ENCODE results near the gene MDK. TPM values are rescaled to one million over a fixed set of nuclear protein-coding genes. Genes with fewer than 3 reads are reported as not detected.

MDK gene
- polyA plus RNA-seq, 2 of the 4 experiments (the other 2 are of a cell fraction), result 13.6 to 18.4 TPM

GRCh38 chr11:46367244-46367915, 14.1 kb upstream of the MDK start:
- Histone ChIP-seq H3K4me3 (no peak overlapping the region), H3K4me2 (no peak overlapping the region), H3K27ac (0 out of 6 replicates have a peak overlapping the region, but pooled peaks of 1 of the 2 experiments have one; percentile 30), H3K4me1 (peaks cover 10% of the 10 kb centered on the region), H3K9me3 (no peaks in the 10 kb centered on the region)
- CTCF ChIA-PET, result interaction anchor here (0.6 to 19.6 kb wide), 21 partner anchors 9 to 601 kb away, joined by 3 to 325 read pairs (median 3); partner anchors contain the start of genes CHRM4 and DGKZ
- TF ChIP-seq RAD21 (conservative IDR thresholded peaks at IDR 0.05 in 1 of 2, IDR thresholded peaks at IDR 0.05 in 1 of 2) (peak; percentile 57 to 61; a peak in 4 of 5 replicates), JUNB (IDR thresholded peaks at IDR 0.05) (no peak), HMGXB4 (CRISPR knock-in tag; IDR thresholded peaks at IDR 0.05; ENCODE audit: borderline replicate concordance) (no peak), SMC3 (IDR thresholded peaks at IDR 0.05) (peak; percentile 54; the same call in 2 of the 3 replicates)
- TF ChIP-seq, protein P1, sequence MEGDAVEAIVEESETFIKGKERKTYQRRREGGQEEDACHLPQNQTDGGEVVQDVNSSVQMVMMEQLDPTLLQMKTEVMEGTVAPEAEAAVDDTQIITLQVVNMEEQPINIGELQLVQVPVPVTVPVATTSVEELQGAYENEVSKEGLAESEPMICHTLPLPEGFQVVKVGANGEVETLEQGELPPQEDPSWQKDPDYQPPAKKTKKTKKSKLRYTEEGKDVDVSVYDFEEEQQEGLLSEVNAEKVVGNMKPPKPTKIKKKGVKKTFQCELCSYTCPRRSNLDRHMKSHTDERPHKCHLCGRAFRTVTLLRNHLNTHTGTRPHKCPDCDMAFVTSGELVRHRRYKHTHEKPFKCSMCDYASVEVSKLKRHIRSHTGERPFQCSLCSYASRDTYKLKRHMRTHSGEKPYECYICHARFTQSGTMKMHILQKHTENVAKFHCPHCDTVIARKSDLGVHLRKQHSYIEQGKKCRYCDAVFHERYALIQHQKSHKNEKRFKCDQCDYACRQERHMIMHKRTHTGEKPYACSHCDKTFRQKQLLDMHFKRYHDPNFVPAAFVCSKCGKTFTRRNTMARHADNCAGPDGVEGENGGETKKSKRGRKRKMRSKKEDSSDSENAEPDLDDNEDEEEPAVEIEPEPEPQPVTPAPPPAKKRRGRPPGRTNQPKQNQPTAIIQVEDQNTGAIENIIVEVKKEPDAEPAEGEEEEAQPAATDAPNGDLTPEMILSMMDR (IDR thresholded peaks at IDR 0.05), result peak; percentile 71
- WGBS (ENCODE audit: missing lambda C conversion rate), result 43% methylated on average over 25 of the region's 32 CpGs
- FAIRE-seq (no peak), DNase-seq (ENCODE audit: low read depth in 1 of 2, low spot score in 1 of 2) (peak in 1 of 2 experiments; percentile 46), ATAC-seq (peak; percentile 59 to 83)
- POLR2A ChIA-PET, result no interaction called here

GRCh38 chr11:46367916-46368267, 13.6 kb upstream of the MDK start:
- DNase-seq (ENCODE audit: low read depth in 1 of 2, low spot score in 1 of 2) (no peak), ATAC-seq (peak in 1 of 2 experiments; percentile 4; a peak in 1 of 6 replicates), FAIRE-seq (no peak)
- no peak overlapping the region for H3K27ac ChIP-seq
- peaks cover 6% of the 10 kb centered on the region for H3K4me1 ChIP-seq
- CTCF ChIA-PET, result interaction anchor here (0.6 to 19.6 kb wide), 17 partner anchors 10 to 601 kb away, joined by 3 to 325 read pairs (median 4); partner anchors contain the start of genes CHRM4 and DGKZ
- no peak overlapping the region for H3K4me2 ChIP-seq
- WGBS (ENCODE audit: missing lambda C conversion rate), result 76% methylated on average over 11 of the region's 12 CpGs
- H3K4me3 ChIP-seq, result no peak overlapping the region
- no peaks in the 10 kb centered on the region for H3K9me3 ChIP-seq
- TF ChIP-seq RAD21 (conservative IDR thresholded peaks at IDR 0.05 in 1 of 2, IDR thresholded peaks at IDR 0.05 in 1 of 2) (0 out of 5 replicates have a peak, but pooled peaks of 1 of the 2 experiments have one; percentile 3), RCOR1 (IDR thresholded peaks at IDR 0.05; ENCODE audit: low read depth, low read length) (no peak)
- TF ChIP-seq, protein P1 (IDR thresholded peaks at IDR 0.05), result peak; percentile 18; the same call in 1 of the 3 replicates
- POLR2A ChIA-PET, result no interaction called here

- H3K4me2 ChIP-seq, result no peak overlapping the region
- DNase-seq (ENCODE audit: low read depth in 1 of 2, low spot score in 1 of 2) (peak; percentile 75 to 79), FAIRE-seq (no peak), ATAC-seq (peak; percentile 80 to 89)
- ChIA-PET POLR2A (no interaction called here), CTCF (interaction anchor here (0.7 to 19.6 kb wide), 12 partner anchors 9 to 266 kb away, joined by 3 to 325 read pairs (median 6); partner anchors contain the start of genes CHRM4 and DGKZ)
- no peaks in the 10 kb centered on the region for H3K9me3 ChIP-seq
- WGBS (ENCODE audit: missing lambda C conversion rate), result 57% methylated on average over 15 of the region's 25 CpGs
- peak overlapping the region in 1 of 2 experiments; percentile 58; a peak in 2 of 6 replicates for H3K27ac ChIP-seq
- TF ChIP-seq HOXB13 (CRISPR knock-in tag; IDR thresholded peaks at IDR 0.05; ENCODE audit: low read depth) (no peak), MYC (IDR thresholded peaks at IDR 0.05; ENCODE audit: borderline replicate concordance, low read length) (no peak), CHD2 (IDR thresholded peaks at IDR 0.05; ENCODE audit: low read length, partially characterized antibody) (no peak), SMC3 (IDR thresholded peaks at IDR 0.05) (peak; percentile 42; the same call in 1 of the 3 replicates), PHF8 (IDR thresholded peaks at IDR 0.05; ENCODE audit: borderline replicate concordance, low read depth) (no peak), RCOR1 (IDR thresholded peaks at IDR 0.05; ENCODE audit: low read depth, low read length) (no peak), RAD21 (conservative IDR thresholded peaks at IDR 0.05 in 1 of 2, IDR thresholded peaks at IDR 0.05 in 1 of 2) (peak in 1 of 2 experiments; percentile 37; a peak in 2 of 5 replicates), NR3C1 (IDR thresholded peaks at IDR 0.05) (no peak), BHLHE40 (IDR thresholded peaks at IDR 0.05; ENCODE audit: low read depth, low read length) (no peak), TP53 (CRISPR knock-in tag; IDR thresholded peaks at IDR 0.05) (peak; percentile 60; the same call in 1 of the 2 replicates)
- TF ChIP-seq, protein P2, sequence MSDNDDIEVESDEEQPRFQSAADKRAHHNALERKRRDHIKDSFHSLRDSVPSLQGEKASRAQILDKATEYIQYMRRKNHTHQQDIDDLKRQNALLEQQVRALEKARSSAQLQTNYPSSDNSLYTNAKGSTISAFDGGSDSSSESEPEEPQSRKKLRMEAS (IDR thresholded peaks at IDR 0.05), result no peak
- TF ChIP-seq, protein P1 (IDR thresholded peaks at IDR 0.05), result peak; percentile 63
- H3K4me3 ChIP-seq, result no peak overlapping the region
- no peaks in the 10 kb centered on the region; the same call in 2 of the 3 replicates for H3K4me1 ChIP-seq
Observed at GRCh38 chr11:46369458-46370152, 11.9 kb upstream of the MDK start.

Measured in A549 (cell line).